NT2/D1 (cell line): ENCODE measurements around the gene RPL27A.

Source experiments
- DNase-seq: peaks from one replicate; pipeline ENCODE4 v3.0.0-alpha.2; 2011; ENCODE audit warnings: low read depth, low spot score
- H3K27me3 ChIP-seq: 2 replicates; pipeline ENCODE4 v1.6.0; 2011; ENCODE audit warnings: mild to moderate bottlenecking; ENCODE audit not compliant: insufficient read length, insufficient read depth
- H3K36me3 ChIP-seq: 2 replicates; pipeline ENCODE4 v1.6.1; 2011; ENCODE audit warnings: mild to moderate bottlenecking, low read length, mixed read lengths; ENCODE audit not compliant: insufficient read depth, insufficient read length
- H3K4me1 ChIP-seq: 2 replicates; pipeline ENCODE4 v1.5.1; 2011; ENCODE audit not compliant: insufficient read depth, insufficient read length
- H3K4me3 ChIP-seq: 2 replicates; pipeline ENCODE4 v1.5.1; 2011; ENCODE audit warnings: low read depth; ENCODE audit not compliant: insufficient read length
- H3K9ac ChIP-seq: 2 replicates; pipeline ENCODE4 v1.6.0; 2011; ENCODE audit warnings: low read depth; ENCODE audit not compliant: insufficient read length
- H3K9me3 ChIP-seq: 2 replicates; pipeline ENCODE4 v1.5.1; 2011; ENCODE audit warnings: mild to moderate bottlenecking, low read length; ENCODE audit not compliant: insufficient read depth
- SUZ12 ChIP-seq: IDR thresholded peaks from 2 replicates; pipeline ENCODE4 v1.6.1; 2011; ENCODE audit not compliant: insufficient read length, insufficient read depth; ENCODE audit errors: extremely low read depth
- YY1 ChIP-seq: IDR thresholded peaks from 2 replicates; pipeline ENCODE4 v1.6.1; 2011; ENCODE audit not compliant: insufficient read length, insufficient read depth
- ZNF274 ChIP-seq: IDR thresholded peaks from 2 replicates; pipeline ENCODE4 v1.6.1; 2011; ENCODE audit warnings: mild to moderate bottlenecking, low read depth, low read length

RPL27A gene

GRCh38 chr11:8732324-8732670 lies 49.7 kb downstream of the RPL27A start:
- H3K27me3 ChIP-seq: no peaks in the 10 kb centered on the region
- H3K9ac ChIP-seq: no peak overlapping the region
- peaks cover 39% of the 10 kb centered on the region for H3K36me3 ChIP-seq
- peaks cover 2% of the 10 kb centered on the region for H3K4me1 ChIP-seq
- no peaks in the 10 kb centered on the region for H3K9me3 ChIP-seq
- DNase-seq: no peak
- TF ChIP-seq SUZ12 (no peak), ZNF274 (no peak), YY1 (no peak)
- H3K4me3 ChIP-seq: no peak overlapping the region

- no peak overlapping the region for H3K4me3 ChIP-seq
- peaks cover 43% of the 10 kb centered on the region for H3K36me3 ChIP-seq
- no peak overlapping the region for H3K9ac ChIP-seq
- H3K4me1 ChIP-seq: peaks cover 2% of the 10 kb centered on the region
- TF ChIP-seq ZNF274 (no peak), YY1 (no peak)
- no peaks in the 10 kb centered on the region for H3K27me3 ChIP-seq
- DNase-seq: no peak
- no peaks in the 10 kb centered on the region for H3K9me3 ChIP-seq
These were observed 50.2 kb downstream of the RPL27A start for GRCh38 chr11:8732748-8733241.

GRCh38 chr11:8733852-8734251 lies 51.3 kb downstream of the RPL27A start:
- Histone ChIP-seq H3K9me3 (no peaks in the 10 kb centered on the region), H3K4me1 (peaks cover 2% of the 10 kb centered on the region), H3K27me3 (no peaks in the 10 kb centered on the region), H3K4me3 (no peak overlapping the region), H3K36me3 (peaks cover 47% of the 10 kb centered on the region), H3K9ac (no peak overlapping the region)
- no peak for DNase-seq
- TF ChIP-seq SUZ12 (no peak), YY1 (no peak), ZNF274 (no peak)

GRCh38 chr11:8735094-8735493 lies 52.5 kb downstream of the RPL27A start:
- no peaks in the 10 kb centered on the region for H3K9me3 ChIP-seq
- H3K9ac ChIP-seq: no peak overlapping the region
- H3K4me3 ChIP-seq: no peak overlapping the region
- TF ChIP-seq ZNF274 (no peak), YY1 (no peak), SUZ12 (no peak)
- no peak for DNase-seq
- peaks cover 2% of the 10 kb centered on the region for H3K4me1 ChIP-seq
- H3K27me3 ChIP-seq: no peaks in the 10 kb centered on the region
- peaks cover 36% of the 10 kb centered on the region for H3K36me3 ChIP-seq

- Histone ChIP-seq H3K9me3 (no peaks in the 10 kb centered on the region), H3K9ac (no peak overlapping the region), H3K36me3 (peaks cover 26% of the 10 kb centered on the region), H3K4me3 (no peak overlapping the region), H3K27me3 (no peaks in the 10 kb centered on the region), H3K4me1 (no peaks in the 10 kb centered on the region)
- no peak for TF ChIP-seq YY1
- no peak for TF ChIP-seq ZNF274
- no peak for TF ChIP-seq SUZ12
- no peak for DNase-seq
These were observed 56.8 kb downstream of the RPL27A start for GRCh38 chr11:8739309-8739793.
